HG02759 (cell line): ENCODE measurements around the gene BANP.
"Not testable (repeated sequence)": the region's sequence is repeated elsewhere in the genome, so short reads cannot be mapped to it uniquely, and the experiment has no call there.

Source experiments
- ATAC-seq: cut with Tn5 transposase; IDR thresholded peaks from one replicate; pipeline ENCODE4 v1.9.1; 2021; ENCODE audit warnings: mild to moderate bottlenecking, moderate library complexity; ENCODE audit not compliant: unreplicated experiment

Gene BANP

GRCh38 chr16:87965417-87965816, 14.2 kb downstream of the BANP start:
- ATAC-seq, result no peak

- ATAC-seq, result no peak
These were observed 14.9 kb downstream of the BANP start for GRCh38 chr16:87966064-87966645.

- no peak for ATAC-seq
These were observed 15.5 kb downstream of the BANP start for GRCh38 chr16:87966685-87967185.

GRCh38 chr16:87968541-87968940, 17.3 kb downstream of the BANP start:
- no peak for ATAC-seq

- no peak for ATAC-seq
These were observed 19.0 kb downstream of the BANP start for GRCh38 chr16:87970186-87970585.

- no peak for ATAC-seq
These were observed 20.7 kb downstream of the BANP start for GRCh38 chr16:87971933-87972332.

GRCh38 chr16:87973717-87974116, 22.5 kb downstream of the BANP start:
- ATAC-seq, result no peak

- no peak for ATAC-seq
These were observed 22.9 kb downstream of the BANP start for GRCh38 chr16:87974178-87974577.

- ATAC-seq, result no peak
These were observed 25.4 kb downstream of the BANP start for GRCh38 chr16:87976665-87977064.

- no peak for ATAC-seq
These were observed 26.9 kb downstream of the BANP start for GRCh38 chr16:87978127-87978526.

GRCh38 chr16:87979352-87979751, 28.1 kb downstream of the BANP start:
- ATAC-seq, result no peak

- not testable (repeated sequence) for ATAC-seq
These were observed 28.8 kb downstream of the BANP start for GRCh38 chr16:87979911-87980630.

- ATAC-seq, result not testable (repeated sequence)
These were observed 30.1 kb downstream of the BANP start for GRCh38 chr16:87981376-87981775.

GRCh38 chr16:87982581-87983041, 31.4 kb downstream of the BANP start:
- ATAC-seq, result no peak

- not testable (repeated sequence) for ATAC-seq
These were observed 32.0 kb downstream of the BANP start for GRCh38 chr16:87983072-87983736.

- not testable (repeated sequence) for ATAC-seq
These were observed 32.5 kb downstream of the BANP start for GRCh38 chr16:87983737-87984097.

GRCh38 chr16:87984180-87984579, 32.9 kb downstream of the BANP start:
- not testable (repeated sequence) for ATAC-seq

GRCh38 chr16:87984632-87985267, 33.5 kb downstream of the BANP start:
- no peak for ATAC-seq

- ATAC-seq, result not testable (repeated sequence)
These were observed 34.3 kb downstream of the BANP start for GRCh38 chr16:87985493-87985892.

GRCh38 chr16:87986361-87986849, 35.2 kb downstream of the BANP start:
- not testable (repeated sequence) for ATAC-seq

GRCh38 chr16:87988596-87988995, 37.4 kb downstream of the BANP start:
- not testable (repeated sequence) for ATAC-seq
